Ishikawa (cell line): ENCODE results near the gene PIP5K1C.
A peak's percentile ranks its signal among the peaks of the same experiment; 100 is the strongest.

ENCODE experiments used
- CEBPB ChIP-seq: IDR thresholded peaks from 2 replicates; pipeline ENCODE4 v1.6.1; 2012
- CREB1 ChIP-seq: IDR thresholded peaks from 2 replicates; pipeline ENCODE4 v1.6.1; 2012; ENCODE audit warnings: low read depth
- EGR1 ChIP-seq: IDR thresholded peaks from 2 replicates; pipeline ENCODE4 v1.6.1; 2012
- EP300 ChIP-seq: IDR thresholded peaks from 2 replicates; pipeline ENCODE4 v1.6.1; 2012; ENCODE audit warnings: borderline replicate concordance
- FOXM1 ChIP-seq: IDR thresholded peaks from 2 replicates; pipeline ENCODE4 v1.6.1; 2012; ENCODE audit warnings: low read depth, borderline replicate concordance
- MAX ChIP-seq: IDR thresholded peaks from 2 replicates; pipeline ENCODE4 v1.6.1; 2012
- RAD21 ChIP-seq: IDR thresholded peaks from 2 replicates; pipeline ENCODE4 v1.6.1; 2012; ENCODE audit warnings: low read depth
- REST ChIP-seq: IDR thresholded peaks from 2 replicates; pipeline ENCODE4 v1.6.1; 2012; ENCODE audit warnings: low read depth, mild to moderate bottlenecking
- TAF1 ChIP-seq: IDR thresholded peaks from 2 replicates; pipeline ENCODE4 v1.6.1; 2012; ENCODE audit warnings: low read depth, mild to moderate bottlenecking
- TCF12 ChIP-seq: IDR thresholded peaks from 2 replicates; pipeline ENCODE4 v1.6.1; 2012; ENCODE audit warnings: low read depth
- USF1 ChIP-seq: IDR thresholded peaks from 2 replicates; pipeline ENCODE4 v1.6.1; 2012
- ZBTB7A ChIP-seq: IDR thresholded peaks from 2 replicates; pipeline ENCODE4 v1.6.1; 2012; ENCODE audit warnings: low read depth

The PIP5K1C gene

GRCh38 chr19:3586127-3586626 is 114.1 kb downstream of the PIP5K1C start:
- TF ChIP-seq ZBTB7A = peak; percentile 94
- TF ChIP-seq EGR1 = no peak
- peak; percentile 60 for TF ChIP-seq RAD21
- TF ChIP-seq EP300 = no peak

- no peak for TF ChIP-seq TAF1
- TF ChIP-seq TCF12 = no peak
- no peak for TF ChIP-seq ZBTB7A
- TF ChIP-seq EP300 = no peak
- TF ChIP-seq RAD21 = no peak
- TF ChIP-seq REST = no peak
- no peak for TF ChIP-seq FOXM1
- TF ChIP-seq CEBPB = no peak
- no peak for TF ChIP-seq CREB1
- no peak for TF ChIP-seq MAX
- no peak for TF ChIP-seq USF1
Observed at GRCh38 chr19:3585301-3586126, 114.8 kb downstream of the PIP5K1C start, which contains the start of gene GIPC3. Gene GIPC3, plus strand, starts transcription at chr19:3585478. Its CDS starts 120 bp downstream, at chr19:3585598.
